Hepatocyte (in vitro differentiated cells): ENCODE measurements around the gene ADORA2A. TPM values are rescaled to one million over a fixed set of nuclear protein-coding genes. Genes with fewer than 3 reads are reported as not detected.

Source experiments
- DNase-seq: peaks from one replicate; pipeline ENCODE4 v3.0.0-alpha.2; 2016; ENCODE audit warnings: low spot score
- H2AFZ ChIP-seq: fragments of 200-600 bp; sonication (generic); 2 replicates; pipeline ENCODE4 v1.6.0; 2016; ENCODE audit warnings: antibody characterized with exemption, mild to moderate bottlenecking
- H3K27ac ChIP-seq: fragments of 200-600 bp; sonication (generic); 2 replicates; pipeline ENCODE4 v1.5.1; 2016; ENCODE audit warnings: mild to moderate bottlenecking
- H3K27me3 ChIP-seq: fragments of 200-600 bp; sonication (generic); 2 replicates; pipeline ENCODE4 v1.6.1; 2016
- H3K36me3 ChIP-seq: fragments of 200-600 bp; sonication (generic); replicated peaks from 2 replicates; pipeline ENCODE4 v1.5.1; 2016; ENCODE audit warnings: low read depth; ENCODE audit not compliant: insufficient read depth
- H3K4me1 ChIP-seq: fragments of 200-600 bp; sonication (generic); 2 replicates; pipeline ENCODE4 v1.5.1; 2016; ENCODE audit warnings: mild to moderate bottlenecking, moderate library complexity; ENCODE audit not compliant: insufficient read depth
- H3K4me2 ChIP-seq: fragments of 200-600 bp; sonication (generic); 2 replicates; pipeline ENCODE4 v1.6.0; 2016
- H3K4me3 ChIP-seq: fragments of 200-600 bp; sonication (generic); 2 replicates; pipeline ENCODE4 v1.5.1; 2016; ENCODE audit warnings: mild to moderate bottlenecking
- H3K79me2 ChIP-seq: fragments of 200-600 bp; sonication (generic); 2 replicates; pipeline ENCODE4 v1.6.0; 2017; ENCODE audit warnings: mild to moderate bottlenecking
- H3K9me2 ChIP-seq: fragments of 200-600 bp; sonication (generic); replicated peaks from 2 replicates; pipeline ENCODE4 v1.6.0; 2017; ENCODE audit warnings: mild to moderate bottlenecking; ENCODE audit not compliant: insufficient read depth
- H3K9me3 ChIP-seq: fragments of 200-600 bp; sonication (generic); 2 replicates; pipeline ENCODE4 v1.5.1; 2016; ENCODE audit warnings: low read depth, mild to moderate bottlenecking
- H4K20me1 ChIP-seq: fragments of 200-600 bp; sonication (generic); 2 replicates; pipeline ENCODE4 v1.6.0; 2016; ENCODE audit warnings: mild to moderate bottlenecking; ENCODE audit not compliant: insufficient read depth, poor library complexity, severe bottlenecking
- EZH2 ChIP-seq: fragments of 200-600 bp; sonication (generic); IDR thresholded peaks from 2 replicates; pipeline ENCODE4 v1.6.1; 2016; ENCODE audit warnings: antibody characterized with exemption, mild to moderate bottlenecking, borderline replicate concordance
- EZH2phosphoT487 ChIP-seq: fragments of 200-600 bp; sonication (generic); IDR thresholded peaks from one replicate; pipeline ENCODE4 v1.6.1; 2018; ENCODE audit warnings: antibody characterized with exemption, mild to moderate bottlenecking, low read depth, moderate library complexity; ENCODE audit not compliant: unreplicated experiment, severe bottlenecking
- WGBS: methylation state at CpG from one replicate; pipeline ENCODE4 v1.1.6; 2016; ENCODE audit warnings: low lambda C conversion rate; ENCODE audit errors: missing lambda C conversion rate; 5-methylcytosine and 5-hydroxymethylcytosine counted together
- polyA plus RNA-seq: library from polyadenylated mRNA; unstranded; fragments of >200 nt; fragmentation: Nextera tagmentation; extraction: Ambion mirVana; gene quantifications from 2 replicates; pipeline ENCODE4 v1.2.1, GENCODE V29; 2016
- total RNA-seq: library from RNA; depleted of rRNA; stranded (reverse); fragments of >200 nt; gene quantifications from 2 replicates; pipeline ENCODE4 v1.2.3, GENCODE V29; 2014
- TF ChIP-seq, protein P1 (sequence below): fragments of 200-600 bp; sonication (generic); IDR thresholded peaks from 2 replicates; pipeline ENCODE4 v1.5.1; 2016; ENCODE audit warnings: antibody characterized with exemption, mild to moderate bottlenecking; ENCODE audit not compliant: poor library complexity

ADORA2A gene
- 1.2 and 2.0 TPM in 2 replicates for total RNA-seq
- 3.3 and 4.0 TPM in 2 replicates for polyA plus RNA-seq

DNA sequence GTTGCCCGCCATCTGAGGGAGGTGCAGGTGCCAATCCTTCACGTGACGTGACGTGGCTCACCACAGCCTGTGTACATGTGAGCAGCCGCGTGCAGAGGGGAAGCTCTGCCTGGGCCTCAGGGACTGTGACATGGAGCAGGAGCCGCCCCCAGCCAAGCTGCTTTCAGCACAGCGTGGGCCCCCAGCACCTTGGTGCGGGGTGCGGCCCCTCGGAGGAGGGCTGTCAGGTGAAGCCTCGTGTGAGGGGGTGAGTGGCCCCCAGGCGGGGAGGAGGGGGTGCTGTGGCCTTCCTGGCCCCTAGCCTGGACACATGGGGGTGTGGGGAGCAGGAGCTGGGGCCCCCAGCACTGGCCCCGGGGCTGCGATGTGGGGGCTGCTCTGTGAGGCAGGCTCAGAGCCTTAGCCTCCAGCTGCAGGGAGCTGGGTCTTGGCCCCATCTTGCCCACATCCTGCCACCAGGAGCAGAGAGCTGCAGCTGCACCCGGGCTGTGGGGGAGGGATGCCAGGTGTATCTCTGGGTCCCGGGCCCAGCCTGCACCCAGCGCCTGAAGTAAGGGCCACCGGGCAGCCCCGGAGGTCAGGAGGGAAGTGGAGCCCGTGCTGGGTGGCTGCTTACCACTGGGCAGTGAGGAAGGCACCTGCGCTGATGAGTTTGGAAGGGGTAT, at the start of gene ADORA2A:
TSS of gene ADORA2A (plus strand) at position 100 of the 665 bp plus-strand sequence. CDS start 5,806 bp downstream, outside the sequence.
- H3K27ac ChIP-seq = no peak within 1 kb of the TSS
- 95% methylated on average over 17 of the region's 22 CpGs for WGBS
- TF ChIP-seq, protein P1, sequence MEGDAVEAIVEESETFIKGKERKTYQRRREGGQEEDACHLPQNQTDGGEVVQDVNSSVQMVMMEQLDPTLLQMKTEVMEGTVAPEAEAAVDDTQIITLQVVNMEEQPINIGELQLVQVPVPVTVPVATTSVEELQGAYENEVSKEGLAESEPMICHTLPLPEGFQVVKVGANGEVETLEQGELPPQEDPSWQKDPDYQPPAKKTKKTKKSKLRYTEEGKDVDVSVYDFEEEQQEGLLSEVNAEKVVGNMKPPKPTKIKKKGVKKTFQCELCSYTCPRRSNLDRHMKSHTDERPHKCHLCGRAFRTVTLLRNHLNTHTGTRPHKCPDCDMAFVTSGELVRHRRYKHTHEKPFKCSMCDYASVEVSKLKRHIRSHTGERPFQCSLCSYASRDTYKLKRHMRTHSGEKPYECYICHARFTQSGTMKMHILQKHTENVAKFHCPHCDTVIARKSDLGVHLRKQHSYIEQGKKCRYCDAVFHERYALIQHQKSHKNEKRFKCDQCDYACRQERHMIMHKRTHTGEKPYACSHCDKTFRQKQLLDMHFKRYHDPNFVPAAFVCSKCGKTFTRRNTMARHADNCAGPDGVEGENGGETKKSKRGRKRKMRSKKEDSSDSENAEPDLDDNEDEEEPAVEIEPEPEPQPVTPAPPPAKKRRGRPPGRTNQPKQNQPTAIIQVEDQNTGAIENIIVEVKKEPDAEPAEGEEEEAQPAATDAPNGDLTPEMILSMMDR = no peak
- no peak for TF ChIP-seq EZH2
- TF ChIP-seq EZH2phosphoT487 = no peak
- H3K4me1 ChIP-seq = peaks cover 13% of the 10 kb centered on the region
- H3K79me2 ChIP-seq = no peaks in the 10 kb centered on the region
- peaks cover 24% of the 10 kb centered on the region for H3K27me3 ChIP-seq
- H3K4me2 ChIP-seq = no peak within 1 kb of the TSS
- no peaks in the 10 kb centered on the region for H3K9me3 ChIP-seq
- no peaks in the 10 kb centered on the region for H3K9me2 ChIP-seq
- H3K4me3 ChIP-seq = no peak within 1 kb of the TSS
- DNase-seq = no peak
- no peak within 1 kb of the TSS for H2AFZ ChIP-seq
- H4K20me1 ChIP-seq = no peaks in the 10 kb centered on the region
- no peaks in the 10 kb centered on the region for H3K36me3 ChIP-seq

DNA sequence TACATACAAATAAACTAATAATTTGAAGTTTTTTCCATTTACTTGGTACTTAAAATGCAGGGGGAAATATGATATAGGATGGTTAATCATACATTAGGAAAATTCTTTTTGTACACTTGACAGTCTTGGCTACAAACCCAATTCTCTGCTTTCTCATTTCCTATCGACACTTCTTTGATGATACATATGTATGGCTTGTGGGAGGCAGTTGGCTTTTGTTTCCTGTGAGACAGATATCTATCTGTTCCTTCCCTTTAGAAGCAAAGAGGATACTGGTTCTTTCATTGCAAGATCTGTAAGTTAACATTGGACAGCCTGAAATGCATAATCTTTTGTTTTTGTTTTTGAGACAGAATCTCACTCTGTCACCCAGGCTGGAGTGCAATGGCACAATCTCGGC, 47.9 kb upstream of the ADORA2A start:
- H3K4me1 ChIP-seq = no peaks in the 10 kb centered on the region
- no peaks in the 10 kb centered on the region for H3K79me2 ChIP-seq
- no peaks in the 10 kb centered on the region for H3K27me3 ChIP-seq
- no peak for DNase-seq
- no peak overlapping the region for H2AFZ ChIP-seq
- H3K9me2 ChIP-seq = no peaks in the 10 kb centered on the region
- H3K9me3 ChIP-seq = no peaks in the 10 kb centered on the region
- no peaks in the 10 kb centered on the region for H4K20me1 ChIP-seq
- TF ChIP-seq EZH2phosphoT487 = no peak
- TF ChIP-seq, protein P1 = no peak
- no peak for TF ChIP-seq EZH2
- H3K27ac ChIP-seq = no peak overlapping the region
- no peak overlapping the region for H3K4me3 ChIP-seq
- 92% methylated on average over 2 of the region's 2 CpGs for WGBS
- H3K36me3 ChIP-seq = no peaks in the 10 kb centered on the region
- H3K4me2 ChIP-seq = no peak overlapping the region

DNA sequence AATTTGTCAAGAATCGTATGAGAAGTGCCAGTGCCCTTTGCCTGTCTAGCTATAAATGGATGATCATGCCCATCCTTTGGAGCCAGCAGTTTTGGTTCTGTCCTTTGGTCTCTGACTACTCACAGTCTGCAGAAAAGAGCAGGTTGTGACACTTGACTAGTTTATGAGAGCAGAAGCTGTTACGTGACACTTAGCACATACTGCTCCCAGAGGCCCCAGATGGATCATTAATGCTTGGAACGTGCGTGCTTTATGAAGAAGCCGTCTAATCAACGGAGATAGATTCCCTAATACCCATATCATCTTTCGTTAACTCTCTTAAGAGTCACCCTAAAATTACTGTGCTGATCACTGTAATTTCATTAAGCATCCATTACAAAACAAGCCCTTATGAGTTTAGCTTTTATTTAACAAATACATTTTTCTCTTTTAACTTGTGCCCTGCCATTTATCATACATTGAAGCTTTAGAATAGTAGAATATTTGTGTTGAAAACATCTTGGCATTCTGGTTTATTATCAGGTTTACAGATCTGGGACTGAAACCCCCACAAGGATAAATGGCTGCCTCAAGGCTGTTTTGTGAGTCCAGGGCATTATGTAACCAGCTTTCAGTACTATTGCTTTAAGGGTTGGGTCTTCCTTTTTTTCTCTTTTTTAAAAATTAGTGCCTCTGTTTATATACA, 47.0 kb upstream of the ADORA2A start:
- H2AFZ ChIP-seq = no peak overlapping the region
- H3K4me1 ChIP-seq = no peaks in the 10 kb centered on the region
- WGBS = 67% methylated on average over 7 of the region's 7 CpGs
- TF ChIP-seq EZH2 = no peak
- no peak for TF ChIP-seq EZH2phosphoT487
- TF ChIP-seq, protein P1 = no peak
- H3K9me2 ChIP-seq = no peaks in the 10 kb centered on the region
- H4K20me1 ChIP-seq = no peaks in the 10 kb centered on the region
- no peak overlapping the region for H3K27ac ChIP-seq
- H3K9me3 ChIP-seq = no peaks in the 10 kb centered on the region
- H3K4me2 ChIP-seq = no peak overlapping the region
- H3K27me3 ChIP-seq = no peaks in the 10 kb centered on the region
- no peaks in the 10 kb centered on the region for H3K36me3 ChIP-seq
- DNase-seq = no peak
- no peak overlapping the region for H3K4me3 ChIP-seq
- H3K79me2 ChIP-seq = no peaks in the 10 kb centered on the region
